Neural progenitor cell (in vitro differentiated cells): ENCODE measurements around the gene ZNF423. TPM values are rescaled to one million over a fixed set of nuclear protein-coding genes. Genes with fewer than 3 reads are reported as not detected.

Experiments used
- DNase-seq: peaks from one replicate; pipeline ENCODE4 v3.0.0-alpha.2; 2016; ENCODE audit warnings: low spot score
- H2AFZ ChIP-seq: fragments of 200-600 bp; sonication (generic); replicated peaks from 2 replicates; pipeline ENCODE4 v1.6.1; 2016; ENCODE audit warnings: antibody characterized with exemption
- H3F3A ChIP-seq: fragments of 200-600 bp; sonication (generic); 2 replicates; pipeline ENCODE4 v1.6.1; 2016; ENCODE audit warnings: antibody characterized with exemption, low read depth
- H3K27ac ChIP-seq: fragments of 200-600 bp; sonication (generic); 2 replicates; pipeline ENCODE4 v1.5.1; 2016; ENCODE audit warnings: mild to moderate bottlenecking
- H3K27me3 ChIP-seq: fragments of 200-600 bp; sonication (generic); 2 replicates; pipeline ENCODE4 v1.6.1; 2016; ENCODE audit warnings: mild to moderate bottlenecking, moderate library complexity
- H3K36me3 ChIP-seq: fragments of 200-600 bp; sonication (generic); 2 replicates; pipeline ENCODE4 v1.5.1; 2016
- H3K4me1 ChIP-seq: fragments of 200-600 bp; sonication (generic); 2 replicates; pipeline ENCODE4 v1.6.1; 2016; ENCODE audit warnings: mixed run types
- H3K4me2 ChIP-seq: fragments of 200-600 bp; sonication (generic); 2 replicates; pipeline ENCODE4 v1.6.1; 2016
- H3K4me3 ChIP-seq: fragments of 200-600 bp; sonication (generic); 2 replicates; pipeline ENCODE4 v1.5.1; 2016
- H3K79me2 ChIP-seq: fragments of 200-600 bp; sonication (generic); 2 replicates; pipeline ENCODE4 v1.6.1; 2016; ENCODE audit warnings: low read depth
- H3K9ac ChIP-seq: fragments of 200-600 bp; sonication (generic); 2 replicates; pipeline ENCODE4 v1.6.1; 2016
- H3K9me3 ChIP-seq: fragments of 200-600 bp; sonication (generic); 2 replicates; pipeline ENCODE4 v1.5.1; 2016; ENCODE audit warnings: low read depth
- H4K20me1 ChIP-seq: fragments of 200-600 bp; sonication (generic); 2 replicates; pipeline ENCODE4 v1.6.1; 2016; ENCODE audit warnings: low read depth
- H3K27ac Mint-ChIP-seq: 3 replicates; pipeline ENCODE4 v1.8.0; 2021; ENCODE audit warnings: mixed read lengths
- H3K27me3 Mint-ChIP-seq: 2 replicates; pipeline ENCODE4 v1.8.0; 2022; ENCODE audit warnings: low read depth, mild to moderate bottlenecking, inconsistent platforms, moderate library complexity, mixed read lengths; ENCODE audit not compliant: insufficient read depth
- H3K36me3 Mint-ChIP-seq: 3 replicates; pipeline ENCODE4 v1.8.0; 2021; ENCODE audit warnings: mixed read lengths
- H3K4me1 Mint-ChIP-seq: 3 replicates; pipeline ENCODE4 v1.8.0; 2021; ENCODE audit warnings: mixed read lengths
- H3K4me3 Mint-ChIP-seq: 3 replicates; pipeline ENCODE4 v1.8.0; 2021; ENCODE audit warnings: mild to moderate bottlenecking, moderate library complexity, mixed read lengths
- H3K9me3 Mint-ChIP-seq: 3 replicates; pipeline ENCODE4 v1.8.0; 2020; ENCODE audit warnings: mixed read lengths
- EZH2 ChIP-seq: fragments of 200-600 bp; sonication (generic); IDR thresholded peaks from 2 replicates; pipeline ENCODE4 v1.6.1; 2017; ENCODE audit warnings: antibody characterized with exemption, mild to moderate bottlenecking, moderate library complexity
- EZH2phosphoT487 ChIP-seq: fragments of 200-600 bp; sonication (generic); IDR thresholded peaks from 2 replicates; pipeline ENCODE4 v1.6.1; 2017; ENCODE audit warnings: antibody characterized with exemption
- total RNA-seq: library from RNA; depleted of rRNA; stranded (reverse); fragments of >200 nt; gene quantifications from 2 replicates; pipeline ENCODE4 v1.2.3, GENCODE V29; 2015; ENCODE audit warnings: low replicate concordance
- TF ChIP-seq, protein P1 (sequence below): fragments of 200-600 bp; sonication (generic); IDR thresholded peaks from 2 replicates; pipeline ENCODE4 v1.5.1; 2017; ENCODE audit warnings: antibody characterized with exemption, mild to moderate bottlenecking

Gene ZNF423
- total RNA-seq, 1 donor from 2014 or later: 21.9 TPM

- H3K9ac ChIP-seq: no peak overlapping the region
- Mint-ChIP-seq H3K27ac (peak overlapping the region; percentile 57), H3K36me3 (no peaks in the 10 kb centered on the region), H3K4me1 (peaks cover 77% of the 10 kb centered on the region), H3K4me3 (peak overlapping the region; percentile 54), H3K9me3 (no peaks in the 10 kb centered on the region), H3K27me3 (peaks cover 8% of the 10 kb centered on the region)
- H3F3A ChIP-seq: peaks cover 22% of the 10 kb centered on the region
- H3K4me1 ChIP-seq: peaks cover 71% of the 10 kb centered on the region
- H3K27me3 ChIP-seq: no peaks in the 10 kb centered on the region
- H3K4me3 ChIP-seq: no peak overlapping the region
- peaks cover 91% of the 10 kb centered on the region for H4K20me1 ChIP-seq
- no peak for TF ChIP-seq EZH2phosphoT487
- DNase-seq: no peak
- peaks cover 18% of the 10 kb centered on the region for H3K79me2 ChIP-seq
- peak overlapping the region; percentile 36 for H3K4me2 ChIP-seq
- H2AFZ ChIP-seq: no peak overlapping the region
- H3K9me3 ChIP-seq: no peaks in the 10 kb centered on the region
- no peak overlapping the region for H3K27ac ChIP-seq
- H3K36me3 ChIP-seq: no peaks in the 10 kb centered on the region
Measured at GRCh38 chr16:49532873-49533272, 323.0 kb downstream of the ZNF423 start.

DNA sequence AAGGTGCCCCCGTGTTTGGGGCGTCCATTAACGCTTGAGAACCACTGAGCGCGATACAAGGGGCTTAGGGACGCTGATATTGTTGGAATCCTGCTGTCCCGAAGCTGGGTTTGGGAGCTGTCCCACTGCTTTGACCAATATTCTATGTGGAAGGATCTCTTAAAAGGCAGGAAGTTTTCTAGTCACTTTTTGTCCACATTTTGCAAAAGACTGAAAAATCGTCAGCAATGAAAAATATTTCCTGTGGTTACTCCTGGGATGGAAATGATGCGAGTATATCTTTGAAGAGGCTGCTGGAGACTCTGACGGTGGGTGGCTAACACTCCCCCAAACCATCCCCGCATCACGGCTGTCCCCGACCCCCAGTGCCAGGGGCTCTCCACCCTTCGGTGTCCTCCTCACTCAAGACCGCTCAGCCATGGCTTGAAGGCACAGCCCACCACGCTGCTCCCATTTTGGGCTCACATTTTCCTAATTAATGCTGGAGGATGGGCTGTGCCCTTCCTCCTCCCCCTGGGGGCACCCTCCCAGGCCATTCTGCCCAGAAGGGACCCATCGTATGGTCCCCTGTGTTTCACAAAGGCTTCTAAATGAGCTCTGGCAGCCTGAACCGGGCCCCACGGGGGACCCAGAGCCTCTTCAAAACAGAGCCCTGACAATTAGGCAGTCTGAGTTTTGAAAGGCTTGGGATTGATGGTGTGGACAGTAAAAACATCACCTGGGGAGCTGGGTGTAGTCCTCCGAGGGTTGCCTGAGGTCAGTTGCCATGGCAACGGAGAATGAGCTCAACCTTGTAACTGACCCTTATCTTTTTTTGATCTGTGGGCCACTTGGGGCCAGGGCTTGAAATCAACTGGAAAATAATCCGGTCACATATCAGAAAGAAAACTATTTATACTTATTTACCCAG is 323.7 kb downstream of the ZNF423 start:
- Mint-ChIP-seq H3K27me3 (peaks cover 10% of the 10 kb centered on the region), H3K9me3 (no peaks in the 10 kb centered on the region), H3K4me3 (no peak overlapping the region), H3K36me3 (no peaks in the 10 kb centered on the region), H3K4me1 (peaks cover 80% of the 10 kb centered on the region), H3K27ac (no peak overlapping the region)
- H3K4me3 ChIP-seq: no peak overlapping the region
- no peak overlapping the region for H3K27ac ChIP-seq
- no peaks in the 10 kb centered on the region for H3K36me3 ChIP-seq
- H3K4me1 ChIP-seq: peaks cover 72% of the 10 kb centered on the region
- peak; percentile 59 for DNase-seq
- no peaks in the 10 kb centered on the region for H3K9me3 ChIP-seq
- H3K79me2 ChIP-seq: peaks cover 18% of the 10 kb centered on the region
- H3K27me3 ChIP-seq: no peaks in the 10 kb centered on the region
- TF ChIP-seq, protein P1, sequence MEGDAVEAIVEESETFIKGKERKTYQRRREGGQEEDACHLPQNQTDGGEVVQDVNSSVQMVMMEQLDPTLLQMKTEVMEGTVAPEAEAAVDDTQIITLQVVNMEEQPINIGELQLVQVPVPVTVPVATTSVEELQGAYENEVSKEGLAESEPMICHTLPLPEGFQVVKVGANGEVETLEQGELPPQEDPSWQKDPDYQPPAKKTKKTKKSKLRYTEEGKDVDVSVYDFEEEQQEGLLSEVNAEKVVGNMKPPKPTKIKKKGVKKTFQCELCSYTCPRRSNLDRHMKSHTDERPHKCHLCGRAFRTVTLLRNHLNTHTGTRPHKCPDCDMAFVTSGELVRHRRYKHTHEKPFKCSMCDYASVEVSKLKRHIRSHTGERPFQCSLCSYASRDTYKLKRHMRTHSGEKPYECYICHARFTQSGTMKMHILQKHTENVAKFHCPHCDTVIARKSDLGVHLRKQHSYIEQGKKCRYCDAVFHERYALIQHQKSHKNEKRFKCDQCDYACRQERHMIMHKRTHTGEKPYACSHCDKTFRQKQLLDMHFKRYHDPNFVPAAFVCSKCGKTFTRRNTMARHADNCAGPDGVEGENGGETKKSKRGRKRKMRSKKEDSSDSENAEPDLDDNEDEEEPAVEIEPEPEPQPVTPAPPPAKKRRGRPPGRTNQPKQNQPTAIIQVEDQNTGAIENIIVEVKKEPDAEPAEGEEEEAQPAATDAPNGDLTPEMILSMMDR: no peak
- no peak for TF ChIP-seq EZH2phosphoT487
- TF ChIP-seq EZH2: no peak
- H4K20me1 ChIP-seq: peaks cover 91% of the 10 kb centered on the region
- H3K4me2 ChIP-seq: peak overlapping the region; percentile 36
- H3F3A ChIP-seq: peaks cover 22% of the 10 kb centered on the region
- H3K9ac ChIP-seq: no peak overlapping the region
- H2AFZ ChIP-seq: no peak overlapping the region

- H3K9me3 ChIP-seq: no peaks in the 10 kb centered on the region
- Mint-ChIP-seq H3K27ac (peak overlapping the region; percentile 42), H3K9me3 (no peaks in the 10 kb centered on the region), H3K4me3 (peak overlapping the region; percentile 22), H3K36me3 (no peaks in the 10 kb centered on the region), H3K27me3 (peaks cover 10% of the 10 kb centered on the region), H3K4me1 (peaks cover 81% of the 10 kb centered on the region)
- H3K4me1 ChIP-seq: peaks cover 70% of the 10 kb centered on the region
- H3K27ac ChIP-seq: no peak overlapping the region
- peaks cover 86% of the 10 kb centered on the region for H4K20me1 ChIP-seq
- H3K79me2 ChIP-seq: peaks cover 18% of the 10 kb centered on the region
- TF ChIP-seq EZH2phosphoT487: no peak
- TF ChIP-seq, protein P1: no peak
- no peak for TF ChIP-seq EZH2
- no peaks in the 10 kb centered on the region for H3K36me3 ChIP-seq
- no peak overlapping the region for H3K4me3 ChIP-seq
- no peaks in the 10 kb centered on the region for H3K27me3 ChIP-seq
- no peak overlapping the region for H3K4me2 ChIP-seq
- H3F3A ChIP-seq: peaks cover 22% of the 10 kb centered on the region
- DNase-seq: no peak
- no peak overlapping the region for H2AFZ ChIP-seq
- no peak overlapping the region for H3K9ac ChIP-seq
Measured at GRCh38 chr16:49531425-49531824, 324.5 kb downstream of the ZNF423 start.

GRCh38 chr16:49530427-49530970 is 325.4 kb downstream of the ZNF423 start:
- Histone ChIP-seq H3F3A (peaks cover 22% of the 10 kb centered on the region), H3K79me2 (peaks cover 18% of the 10 kb centered on the region), H3K4me2 (no peak overlapping the region), H3K9me3 (no peaks in the 10 kb centered on the region), H2AFZ (no peak overlapping the region), H3K36me3 (no peaks in the 10 kb centered on the region), H3K9ac (no peak overlapping the region), H3K4me1 (peaks cover 61% of the 10 kb centered on the region), H4K20me1 (peaks cover 87% of the 10 kb centered on the region), H3K27ac (no peak overlapping the region), H3K27me3 (no peaks in the 10 kb centered on the region), H3K4me3 (no peak overlapping the region)
- Mint-ChIP-seq H3K36me3 (no peaks in the 10 kb centered on the region), H3K27ac (peak overlapping the region; percentile 42), H3K27me3 (peaks cover 10% of the 10 kb centered on the region), H3K4me1 (peaks cover 76% of the 10 kb centered on the region), H3K9me3 (no peaks in the 10 kb centered on the region), H3K4me3 (no peak overlapping the region)
- TF ChIP-seq, protein P1: no peak
- TF ChIP-seq EZH2phosphoT487: no peak
- no peak for TF ChIP-seq EZH2
- DNase-seq: no peak
